SIG-M5 treated with dmso at 0.1 percent for 504 hours (cell line): ENCODE measurements around the gene TMEM8B.

ENCODE experiments used
- DNase-seq: peaks from one replicate; lab custom pipeline; 2025; ENCODE audit not compliant: unreplicated experiment; lab: John Stamatoyannopoulos, UW

TMEM8B gene, protein sequence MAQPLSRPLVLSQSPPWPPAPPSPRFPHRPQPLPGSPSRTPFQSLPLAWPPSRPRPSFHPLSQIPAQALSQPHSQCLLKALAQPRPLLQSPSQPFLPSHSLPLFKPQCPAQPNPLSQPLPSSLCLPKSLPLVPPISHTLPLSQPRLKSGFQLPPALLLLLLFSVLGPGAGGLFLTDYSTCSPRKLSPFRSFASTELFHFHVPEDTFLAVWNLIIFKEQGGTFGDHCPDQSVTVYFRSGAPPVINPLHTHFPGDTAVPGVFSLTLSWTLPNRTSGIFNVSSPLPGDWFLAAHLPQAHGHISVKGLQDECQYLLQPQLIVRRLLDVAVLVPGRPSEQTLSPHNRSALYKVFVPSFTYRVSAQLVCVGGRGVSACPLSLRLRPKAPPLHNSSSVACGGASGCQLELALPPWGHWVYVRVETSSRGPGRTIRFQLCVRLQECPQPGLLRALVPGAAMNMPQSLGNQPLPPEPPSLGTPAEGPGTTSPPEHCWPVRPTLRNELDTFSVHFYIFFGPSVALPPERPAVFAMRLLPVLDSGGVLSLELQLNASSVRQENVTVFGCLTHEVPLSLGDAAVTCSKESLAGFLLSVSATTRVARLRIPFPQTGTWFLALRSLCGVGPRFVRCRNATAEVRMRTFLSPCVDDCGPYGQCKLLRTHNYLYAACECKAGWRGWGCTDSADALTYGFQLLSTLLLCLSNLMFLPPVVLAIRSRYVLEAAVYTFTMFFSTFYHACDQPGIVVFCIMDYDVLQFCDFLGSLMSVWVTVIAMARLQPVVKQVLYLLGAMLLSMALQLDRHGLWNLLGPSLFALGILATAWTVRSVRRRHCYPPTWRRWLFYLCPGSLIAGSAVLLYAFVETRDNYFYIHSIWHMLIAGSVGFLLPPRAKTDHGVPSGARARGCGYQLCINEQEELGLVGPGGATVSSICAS

DNA sequence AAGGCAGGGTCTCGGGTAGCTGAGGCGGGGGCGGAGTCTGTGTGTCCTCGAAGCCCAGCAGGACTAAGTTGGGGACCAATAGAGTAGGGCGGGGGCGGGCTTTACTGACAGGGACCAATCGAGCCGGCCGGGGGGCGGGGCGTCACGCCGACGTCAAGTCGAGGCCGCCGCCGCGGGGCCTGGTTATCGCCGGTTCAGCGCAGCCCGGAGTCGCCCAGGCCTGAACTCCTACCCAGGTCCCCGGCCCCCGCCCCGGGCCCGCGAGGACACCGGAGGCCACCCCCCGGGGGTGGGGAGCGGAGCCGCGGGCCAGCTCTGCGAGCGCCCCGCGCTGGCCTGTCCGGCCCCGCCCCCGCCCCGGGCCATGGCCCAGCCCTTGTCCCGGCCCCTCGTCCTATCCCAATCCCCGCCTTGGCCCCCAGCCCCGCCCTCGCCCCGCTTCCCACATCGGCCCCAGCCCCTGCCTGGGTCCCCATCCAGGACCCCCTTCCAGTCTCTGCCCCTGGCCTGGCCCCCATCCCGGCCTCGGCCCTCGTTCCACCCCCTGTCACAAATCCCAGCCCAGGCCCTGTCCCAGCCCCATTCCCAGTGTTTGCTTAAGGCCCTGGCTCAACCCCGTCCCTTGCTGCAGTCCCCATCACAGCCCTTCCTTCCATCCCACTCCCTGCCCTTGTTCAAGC lies at the start of gene TMEM8B:
TSS of gene TMEM8B (plus strand) at position 145 of the 680 bp plus-strand sequence. CDS start at position 365, 220 bp downstream.
- peak; percentile 87 for DNase-seq

DNA sequence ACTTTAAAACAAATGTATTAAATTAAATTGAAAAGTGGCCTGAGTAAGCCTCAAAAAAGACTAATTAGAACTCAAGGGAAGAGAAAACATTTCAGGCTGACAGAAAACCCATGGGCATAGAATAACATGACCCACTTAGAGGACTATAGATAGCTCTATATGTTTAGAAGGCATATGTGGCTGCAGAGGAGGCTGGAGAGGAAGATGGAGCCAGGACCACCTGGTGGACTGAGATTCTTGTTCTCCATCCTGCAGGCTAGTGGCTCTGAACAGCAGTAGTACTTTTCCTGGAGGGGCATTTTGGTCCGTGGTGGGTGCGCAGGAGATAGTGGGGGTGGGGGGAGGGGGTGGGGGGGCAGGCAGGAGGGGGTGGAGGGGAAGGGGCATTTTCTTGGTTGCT lies 48.0 kb upstream of the TMEM8B start:
- DNase-seq: no peak

DNA sequence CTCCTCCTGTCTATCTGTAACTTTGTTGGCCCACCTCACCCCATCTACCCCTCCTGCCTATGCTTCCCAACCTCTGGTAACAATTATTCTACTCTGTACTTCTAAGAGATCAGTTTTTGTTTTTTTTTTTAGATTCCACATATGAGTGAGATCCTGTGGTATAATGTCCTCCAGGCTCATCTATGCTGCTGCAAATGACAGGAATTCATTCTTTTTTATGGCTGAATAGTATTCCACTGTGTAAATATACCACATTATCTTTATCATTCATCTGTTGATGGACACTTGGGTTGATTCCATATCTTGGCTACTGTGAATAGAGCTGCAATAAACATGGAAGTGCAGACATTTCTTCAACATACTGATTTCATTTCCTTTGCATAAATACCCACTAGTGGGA lies 45.6 kb upstream of the TMEM8B start:
- DNase-seq: no peak

DNA sequence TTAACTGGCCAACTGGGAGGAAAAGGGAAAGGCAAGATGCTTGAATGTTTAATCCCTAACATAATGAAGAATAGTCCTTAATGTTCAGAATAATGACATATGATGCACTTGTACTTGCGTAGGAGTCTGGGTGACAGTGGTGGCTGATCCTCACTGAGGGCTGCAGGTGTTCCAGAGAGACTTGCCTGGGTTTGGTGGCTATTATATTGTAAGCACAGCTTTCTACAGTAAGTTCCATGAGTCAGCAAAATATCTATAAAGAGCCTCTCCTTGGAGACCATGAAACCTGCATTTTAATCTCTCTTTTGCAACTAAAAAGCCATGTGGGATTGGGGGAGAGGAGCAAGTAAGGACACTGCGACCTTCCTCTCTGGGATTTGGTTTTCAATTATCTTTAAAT lies 39.5 kb upstream of the TMEM8B start:
- no peak for DNase-seq

DNA sequence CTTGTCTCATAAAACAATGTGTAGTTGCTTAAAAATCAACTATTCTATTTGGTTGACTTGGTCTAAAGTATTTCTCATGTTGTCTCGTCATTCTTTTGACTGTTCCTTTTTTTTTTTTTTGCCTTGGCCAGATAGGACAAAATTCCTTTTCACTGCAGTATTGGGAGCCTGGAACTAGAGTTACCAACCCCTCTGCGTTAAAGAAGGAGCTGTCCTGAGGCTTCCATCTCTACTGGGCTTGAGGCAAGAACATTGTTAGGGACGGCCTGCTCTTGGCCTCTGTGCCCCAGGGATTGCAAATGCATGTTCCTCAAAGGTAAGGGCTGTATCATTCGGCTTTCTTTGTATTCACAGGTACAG lies 39.0 kb upstream of the TMEM8B start:
- DNase-seq: no peak

DNA sequence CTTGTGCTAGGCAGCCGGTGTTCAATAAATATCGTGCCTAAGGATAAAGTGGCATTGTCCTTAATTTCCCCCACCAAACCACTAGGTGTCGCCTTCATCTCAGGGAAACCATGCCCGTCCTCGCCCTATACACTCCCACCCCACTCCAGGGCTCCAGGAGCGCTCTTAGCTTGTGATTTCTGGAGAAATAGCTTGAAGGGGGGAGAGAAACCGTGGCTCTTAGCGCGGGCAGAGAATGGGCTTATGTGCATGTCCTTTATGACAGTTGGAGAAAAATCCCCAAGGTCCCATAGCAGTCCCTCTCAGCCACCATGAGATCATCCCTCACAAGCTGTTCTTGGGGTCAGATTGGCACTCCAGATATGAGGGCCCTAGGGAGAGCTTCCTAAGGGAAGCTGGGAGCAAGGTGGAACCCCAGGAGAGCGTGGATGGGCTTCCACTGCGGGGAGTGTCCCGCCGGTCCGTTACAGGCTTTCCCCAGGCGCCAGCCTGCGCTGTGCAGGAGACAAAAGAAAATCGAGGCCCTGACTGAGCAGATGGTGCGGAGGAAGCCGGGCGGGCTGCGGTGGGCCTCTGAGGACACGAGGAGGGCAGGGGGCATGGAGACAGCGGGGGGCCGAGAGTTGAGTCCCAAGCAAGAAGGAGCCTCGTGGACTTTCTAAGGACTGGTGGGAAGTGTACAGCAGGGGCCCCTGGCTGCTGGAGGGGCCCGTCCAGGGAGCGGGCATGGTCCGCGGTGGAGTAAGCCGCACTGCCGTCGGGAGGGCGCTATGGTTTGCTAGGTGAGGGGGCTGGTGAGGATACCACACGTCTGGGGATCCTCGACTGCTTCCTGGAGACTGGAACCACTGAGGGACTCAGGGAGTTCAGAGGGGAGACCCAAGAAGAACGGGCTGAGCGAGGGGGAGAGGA lies 38.4 kb upstream of the TMEM8B start:
- peak; percentile 68 for DNase-seq

DNA sequence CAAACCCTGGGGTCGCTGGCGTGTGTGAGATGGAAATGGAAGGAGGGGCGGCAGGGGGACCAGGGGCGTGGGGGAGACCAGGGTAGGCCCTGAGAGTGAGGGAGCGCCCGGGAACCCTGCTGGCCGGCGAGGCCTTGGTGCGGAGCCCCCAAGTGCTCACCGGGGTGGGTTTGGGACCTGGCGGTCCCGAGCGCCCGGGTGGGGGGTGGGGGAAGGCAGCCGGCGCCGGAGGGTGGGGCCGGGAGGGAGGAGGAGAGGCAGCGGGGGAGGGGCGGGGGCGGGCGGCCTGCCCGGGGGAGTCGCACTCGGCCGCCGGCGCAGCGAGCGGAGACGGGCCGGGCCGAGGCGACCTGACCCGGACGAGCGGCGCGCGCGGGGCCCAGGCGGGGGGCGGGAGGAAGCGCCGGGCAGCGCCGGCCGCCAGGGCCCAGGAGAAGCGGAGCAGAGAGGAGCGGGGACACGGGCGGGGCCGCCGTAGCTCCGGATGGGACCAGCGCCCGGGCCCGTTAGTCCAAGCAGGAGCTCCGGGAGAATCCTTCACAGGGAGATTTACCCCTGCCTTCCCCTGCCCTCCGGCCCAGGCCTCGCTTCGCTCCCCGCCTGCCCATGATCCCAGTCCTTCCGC lies 37.6 kb upstream of the TMEM8B start, which contains the start of gene NPR2:
TSS of gene NPR2 (plus strand) at position 295 of the 625 bp plus-strand sequence. CDS start 818 bp downstream, outside the sequence.
- no peak for DNase-seq

DNA sequence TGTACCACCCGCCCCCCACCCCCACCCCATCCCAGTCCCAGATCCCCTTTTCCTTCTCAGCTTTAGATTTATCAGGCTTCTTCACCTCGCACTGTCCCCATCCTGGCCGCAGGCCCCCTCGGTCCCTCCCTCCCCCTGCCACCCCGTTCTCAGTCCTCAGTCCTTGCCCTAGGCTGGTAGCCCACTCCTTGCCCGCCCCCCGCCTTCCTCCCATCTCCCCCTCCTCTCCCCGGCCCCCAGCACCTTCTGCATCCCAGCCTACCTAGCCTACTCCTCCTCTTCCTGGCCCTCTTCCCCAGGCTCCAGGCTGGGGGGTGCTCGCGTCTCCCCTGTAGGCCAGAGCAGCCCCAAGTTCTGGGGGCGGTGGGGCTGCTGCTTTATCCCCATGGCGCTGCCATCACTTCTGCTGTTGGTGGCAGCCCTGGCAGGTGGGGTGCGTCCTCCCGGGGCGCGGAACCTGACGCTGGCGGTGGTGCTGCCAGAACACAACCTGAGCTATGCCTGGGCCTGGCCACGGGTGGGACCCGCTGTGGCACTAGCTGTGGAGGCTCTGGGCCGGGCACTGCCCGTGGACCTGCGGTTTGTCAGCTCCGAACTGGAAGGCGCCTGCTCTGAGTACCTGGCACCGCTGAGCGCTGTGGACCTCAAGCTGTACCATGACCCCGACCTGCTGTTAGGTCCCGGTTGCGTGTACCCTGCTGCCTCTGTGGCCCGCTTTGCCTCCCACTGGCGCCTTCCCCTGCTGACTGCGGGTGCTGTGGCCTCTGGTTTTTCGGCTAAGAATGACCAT lies 36.8 kb upstream of the TMEM8B start:
- no peak for DNase-seq

DNA sequence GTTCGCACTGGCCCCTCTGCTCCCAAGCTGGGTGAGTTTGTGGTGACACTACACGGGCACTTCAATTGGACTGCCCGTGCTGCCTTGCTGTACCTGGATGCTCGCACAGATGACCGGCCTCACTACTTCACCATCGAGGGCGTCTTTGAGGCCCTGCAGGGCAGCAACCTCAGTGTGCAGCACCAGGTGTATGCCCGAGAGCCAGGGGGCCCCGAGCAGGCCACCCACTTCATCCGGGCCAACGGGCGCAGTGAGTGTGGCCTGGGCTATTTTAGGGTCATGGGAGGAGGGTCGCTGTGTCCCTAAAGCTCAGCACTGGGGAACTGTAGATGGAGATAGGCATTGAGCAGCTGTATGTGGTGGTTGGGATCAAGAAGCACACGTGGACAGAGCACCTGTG lies 36.2 kb upstream of the TMEM8B start:
- no peak for DNase-seq

DNA sequence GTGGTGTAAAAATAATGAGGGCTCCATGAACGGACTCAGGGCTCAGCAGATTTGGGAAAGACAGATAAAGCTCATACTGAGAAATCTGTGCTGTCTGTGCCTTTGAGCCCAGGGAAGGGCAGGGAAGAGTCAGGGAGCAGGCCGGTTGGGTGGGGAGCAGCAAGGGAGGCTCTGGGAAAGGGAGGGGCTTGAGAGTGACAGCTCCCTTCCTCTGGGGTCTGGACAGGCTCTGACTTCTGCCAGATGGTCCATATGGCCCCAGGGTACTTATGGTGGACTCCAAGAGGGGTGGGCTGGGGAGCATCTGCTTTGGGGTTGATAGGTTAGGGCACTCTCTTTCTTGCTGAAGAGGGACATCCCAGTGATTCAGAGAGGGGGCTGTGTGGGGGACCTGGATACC lies 35.6 kb upstream of the TMEM8B start:
- DNase-seq: no peak

DNA sequence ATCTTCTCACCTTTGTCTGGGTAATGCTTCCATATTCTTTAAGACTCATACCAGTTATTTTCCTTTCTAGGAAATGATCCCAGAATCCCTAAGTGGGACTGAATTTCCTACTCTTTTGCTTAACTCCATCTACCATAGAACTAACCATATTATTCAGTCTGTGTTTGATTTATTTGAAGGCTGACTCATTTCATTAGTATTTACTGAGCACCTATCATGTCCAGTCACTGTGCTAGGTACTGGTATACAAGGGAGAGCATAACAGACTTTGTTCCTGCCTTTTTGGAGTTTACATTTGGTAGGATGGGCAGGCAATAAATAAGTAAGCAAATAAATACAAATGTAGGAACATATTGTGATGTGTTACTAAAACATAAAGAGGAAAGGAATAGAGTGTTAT lies 33.3 kb upstream of the TMEM8B start:
- DNase-seq: no peak

DNA sequence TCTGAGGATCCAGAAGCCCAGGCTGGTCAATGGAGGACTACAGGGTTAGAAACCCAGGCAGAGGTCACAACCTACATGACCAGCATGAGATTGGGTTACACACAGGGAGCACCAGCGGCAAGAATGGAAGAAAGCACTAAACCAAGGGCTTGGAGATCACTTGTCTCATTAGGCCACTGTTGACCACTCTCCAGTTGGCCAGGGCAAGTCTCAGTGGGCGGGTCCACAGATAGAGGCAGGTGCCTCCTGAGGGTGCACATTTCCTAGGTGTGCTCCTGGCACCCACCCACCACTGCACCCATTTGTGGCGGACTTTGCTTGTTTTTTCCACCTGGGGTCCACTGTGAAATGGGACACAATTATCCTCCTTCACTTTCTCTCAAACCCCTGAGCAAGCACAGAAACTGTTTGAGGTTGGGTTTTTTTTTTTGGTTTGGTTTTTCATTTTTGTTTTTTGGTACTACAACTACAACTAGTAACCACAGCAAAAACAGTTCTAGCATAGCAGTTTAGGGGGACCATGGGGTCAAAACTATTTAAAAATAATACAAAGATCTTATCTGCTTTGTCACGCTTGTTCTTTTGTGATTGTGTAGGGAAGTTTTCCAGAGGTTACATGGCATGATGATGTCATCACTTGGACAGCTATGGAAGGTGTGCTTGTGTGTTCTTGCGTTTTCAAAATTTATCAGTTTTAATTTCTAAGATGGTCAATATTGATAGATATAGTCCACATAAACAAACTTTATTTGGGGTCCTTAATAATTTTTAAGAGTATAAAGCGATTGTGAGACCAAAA lies 31.5 kb upstream of the TMEM8B start:
- DNase-seq: no peak

DNA sequence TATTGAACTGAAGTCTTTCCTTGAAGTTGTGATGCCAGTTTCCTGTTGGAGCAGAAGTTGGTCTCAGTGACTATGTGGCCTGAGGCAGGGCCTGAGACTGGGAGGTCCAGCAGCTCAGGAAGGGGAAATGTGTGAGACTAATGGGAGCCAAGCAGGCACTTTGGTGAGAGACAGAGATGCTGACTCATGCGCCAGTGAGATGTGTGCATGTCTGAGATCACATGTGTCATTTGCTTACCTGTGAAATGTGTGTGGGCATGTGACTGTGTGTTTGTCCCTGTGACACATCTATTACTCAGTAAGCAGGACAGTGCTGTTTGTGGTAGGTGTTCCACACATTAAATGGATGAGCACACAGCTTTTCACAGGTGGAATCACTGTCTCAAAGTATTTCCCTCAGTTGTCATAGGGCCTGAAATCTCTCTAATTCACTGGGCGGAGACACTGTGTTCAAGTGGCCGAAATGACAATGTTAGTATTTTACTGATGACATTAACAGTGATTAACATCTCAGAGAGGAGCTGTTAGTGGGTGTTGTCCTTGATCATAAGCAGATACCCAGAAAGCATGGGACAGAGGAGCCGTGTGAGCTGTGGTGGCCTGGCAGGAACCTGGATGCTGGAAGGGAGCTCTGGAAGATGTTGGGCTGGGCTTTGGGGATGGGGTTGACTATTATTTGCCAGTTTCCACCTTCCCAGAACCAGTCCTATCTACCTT lies 30.2 kb upstream of the TMEM8B start:
- no peak for DNase-seq

DNA sequence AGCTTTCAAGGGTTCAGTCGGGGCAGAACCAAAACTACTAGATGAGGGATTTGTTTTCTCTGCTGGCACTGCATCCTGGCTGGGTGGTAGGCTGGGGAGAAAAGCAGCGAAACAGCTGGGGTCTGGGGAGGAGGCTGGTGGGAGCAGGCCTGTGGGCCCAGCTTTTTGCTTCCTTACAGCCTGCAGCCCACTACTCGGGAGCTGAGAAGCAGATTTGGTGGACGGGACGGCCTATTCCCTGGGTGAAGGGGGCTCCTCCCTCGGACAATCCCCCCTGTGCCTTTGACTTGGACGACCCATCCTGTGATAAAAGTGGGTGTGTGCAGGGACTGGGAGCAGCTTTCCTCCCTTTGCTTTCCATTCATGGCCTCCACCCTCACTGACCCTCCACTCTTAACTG lies 28.5 kb upstream of the TMEM8B start:
- DNase-seq: no peak

DNA sequence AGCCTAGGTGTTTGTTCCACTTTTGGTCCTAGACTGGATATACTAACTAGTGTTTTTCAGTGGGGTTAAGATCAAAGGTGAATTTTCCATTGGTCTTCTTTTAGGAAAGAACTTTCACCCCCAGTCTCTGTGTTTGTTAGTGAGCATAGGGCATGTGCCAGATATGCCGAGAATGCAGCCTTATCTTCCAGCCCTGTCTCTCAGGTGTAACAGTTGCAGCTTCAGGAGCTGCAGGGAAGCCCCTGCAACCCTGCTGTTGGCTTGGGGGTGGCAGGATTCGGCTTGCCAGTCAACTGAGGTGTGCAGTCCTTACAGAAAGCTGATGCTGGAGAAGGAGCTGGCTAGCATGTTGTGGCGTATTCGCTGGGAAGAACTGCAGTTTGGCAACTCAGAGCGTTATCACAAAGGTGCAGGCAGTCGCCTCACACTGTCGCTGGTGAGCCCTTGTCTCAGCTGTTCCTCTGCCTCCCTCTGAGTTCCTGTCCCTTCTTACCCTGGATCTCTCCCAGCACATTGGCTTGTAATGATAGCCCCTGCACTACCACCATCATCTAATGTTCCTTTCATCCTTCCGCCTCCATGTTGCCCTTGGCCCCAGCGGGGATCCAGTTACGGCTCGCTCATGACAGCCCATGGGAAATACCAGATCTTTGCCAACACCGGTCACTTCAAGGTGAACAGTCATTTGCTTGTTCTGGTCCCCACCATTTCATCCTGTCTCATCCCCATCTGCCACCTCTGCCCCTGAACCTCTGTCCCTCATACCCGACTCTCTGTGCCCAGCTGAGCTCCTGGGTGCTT lies 27.5 kb upstream of the TMEM8B start:
- DNase-seq: no peak

DNA sequence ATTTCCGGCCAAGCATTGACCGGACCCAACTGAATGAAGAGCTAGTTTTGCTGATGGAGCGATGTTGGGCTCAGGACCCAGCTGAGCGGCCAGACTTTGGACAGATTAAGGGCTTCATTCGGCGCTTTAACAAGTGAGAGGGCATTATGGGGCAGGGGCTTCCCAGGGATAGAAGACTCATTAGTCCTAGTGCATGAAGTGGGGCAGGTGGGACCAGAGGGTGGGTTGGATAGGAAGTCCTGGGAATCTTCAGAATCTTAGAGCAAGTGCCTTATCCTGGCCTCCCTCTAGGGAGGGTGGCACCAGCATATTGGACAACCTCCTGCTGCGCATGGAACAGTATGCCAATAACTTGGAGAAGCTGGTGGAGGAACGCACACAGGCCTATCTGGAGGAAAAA lies 22.9 kb upstream of the TMEM8B start:
- DNase-seq: no peak

DNA sequence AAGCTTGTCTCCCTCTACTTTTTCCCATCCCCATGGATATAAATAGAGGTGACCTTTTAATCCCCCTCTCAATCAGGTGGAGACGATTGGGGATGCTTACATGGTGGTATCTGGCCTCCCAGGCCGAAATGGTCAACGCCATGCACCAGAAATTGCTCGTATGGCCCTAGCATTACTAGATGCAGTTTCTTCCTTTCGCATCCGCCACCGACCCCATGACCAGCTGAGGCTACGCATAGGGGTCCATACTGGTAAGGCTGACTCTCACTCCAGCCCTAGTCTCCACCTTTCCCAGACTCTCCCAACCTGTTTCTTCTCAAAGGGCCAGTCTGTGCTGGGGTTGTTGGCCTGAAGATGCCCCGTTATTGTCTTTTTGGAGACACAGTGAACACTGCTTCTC lies 20.6 kb upstream of the TMEM8B start:
- no peak for DNase-seq
